ENCODE data around the gene DUSP9.

DUSP9 gene

GRCh38 chrX:153637121-153638040 lies 9.6 kb upstream of the DUSP9 start:
- no peak for FAIRE-seq

- no peak for FAIRE-seq
Observed at GRCh38 chrX:153638041-153638371, 9.0 kb upstream of the DUSP9 start.

GRCh38 chrX:153638436-153639176 lies 8.4 kb upstream of the DUSP9 start:
- no peak for FAIRE-seq

- no peak for FAIRE-seq
Observed at GRCh38 chrX:153639177-153640044, 7.6 kb upstream of the DUSP9 start.

- FAIRE-seq = no peak
Observed at GRCh38 chrX:153640045-153640686, 6.8 kb upstream of the DUSP9 start.

- FAIRE-seq = no peak
Observed at GRCh38 chrX:153640736-153641575, 6.0 kb upstream of the DUSP9 start.

- no peak for FAIRE-seq
Observed at GRCh38 chrX:153641627-153642026, 5.4 kb upstream of the DUSP9 start.

- FAIRE-seq = no peak
Observed at GRCh38 chrX:153642051-153642654, 4.8 kb upstream of the DUSP9 start.

GRCh38 chrX:153642655-153643430 lies 4.2 kb upstream of the DUSP9 start:
- no peak for FAIRE-seq

- FAIRE-seq = no peak
Observed at GRCh38 chrX:153643431-153644351, 3.3 kb upstream of the DUSP9 start.

GRCh38 chrX:153644356-153645125 lies 2.5 kb upstream of the DUSP9 start:
- FAIRE-seq = no peak

GRCh38 chrX:153645151-153645550 lies 1.9 kb upstream of the DUSP9 start:
- FAIRE-seq = no peak

GRCh38 chrX:153645921-153646488 lies 998 bp upstream of the DUSP9 start:
- FAIRE-seq = no peak

GRCh38 chrX:153647461-153648357 lies 706 bp downstream of the DUSP9 start:
- no peak for FAIRE-seq

GRCh38 chrX:153648358-153649177 lies 1.6 kb downstream of the DUSP9 start:
- no peak for FAIRE-seq
